HepG2 (cell line): ENCODE results near the gene C4orf17. TPM values are rescaled to one million over a fixed set of nuclear protein-coding genes. Genes with fewer than 3 reads are reported as not detected.
A peak's percentile ranks its signal among the peaks of the same experiment; 100 is the strongest.

Source experiments
- DMAP1 ChIP-seq: IDR thresholded peaks from 2 replicates; pipeline ENCODE4 v1.6.1; 2016
- ELF1 ChIP-seq: sonication (generic); formaldehyde crosslinking; IDR thresholded peaks from 2 replicates; pipeline ENCODE4 v1.4.0; 2020; ENCODE audit warnings: missing genetic modification reagents
- ELF3 ChIP-seq: IDR thresholded peaks from 2 replicates; pipeline ENCODE4 v1.6.1; 2016; ENCODE audit warnings: missing genetic modification reagents, missing compliant biosample characterization
- GMEB2 ChIP-seq: IDR thresholded peaks from 2 replicates; pipeline ENCODE4 v1.6.1; 2016; ENCODE audit warnings: missing biosample characterization, missing genetic modification reagents, low read depth
- KAT7 ChIP-seq: IDR thresholded peaks from 2 replicates; pipeline ENCODE4 v1.6.1; 2018; ENCODE audit warnings: borderline replicate concordance, missing compliant biosample characterization
- PHF21A ChIP-seq: sonication (generic); formaldehyde crosslinking; IDR thresholded peaks from 2 replicates; pipeline ENCODE4 v1.5.0; 2020; ENCODE audit warnings: mild to moderate bottlenecking, missing genetic modification reagents
- RAD21 ChIP-seq: fragments of 450-650 bp; formaldehyde crosslinking; IDR thresholded peaks from 2 replicates; pipeline ENCODE4 v1.5.0; 2020; ENCODE audit warnings: mild to moderate bottlenecking
- RBM22 ChIP-seq: fragments of 200-400 bp; formaldehyde crosslinking; optimal IDR thresholded peaks from 2 replicates; pipeline ENCODE3; 2017; ENCODE audit warnings: mild to moderate bottlenecking, low read length, moderate library complexity
- RBM39 ChIP-seq: fragments of 200-400 bp; formaldehyde crosslinking; IDR thresholded peaks from one replicate; pipeline ENCODE4 v1.6.1; 2018; ENCODE audit warnings: antibody characterized with exemption, mild to moderate bottlenecking, low read depth, low read length; ENCODE audit not compliant: poor library complexity, severe bottlenecking
- SOX13 ChIP-seq, 3 experiments: fragments of 450-650 bp in 1 of 3; sonication (generic) in 1 of 3; formaldehyde crosslinking in 1 of 3; IDR thresholded peaks in 2 of 3; conservative IDR thresholded peaks in 1 of 3; 2 replicates each; pipeline versions ENCODE4 v1.5.0 to v1.6.1; 2016 to 2020; ENCODE audit warnings: antibody characterized with exemption in 1 of 3, mild to moderate bottlenecking in 1 of 3, missing compliant biosample characterization in 1 of 3, missing genetic modification reagents in 1 of 3, moderate library complexity in 1 of 3
- SUZ12 ChIP-seq: fragments of 150-350 bp; IDR thresholded peaks from 2 replicates; pipeline ENCODE4 v1.6.1; 2014; ENCODE audit warnings: low read depth, low read length
- TBX2 ChIP-seq: sonication (generic); formaldehyde crosslinking; IDR thresholded peaks from 2 replicates; pipeline ENCODE4 v1.5.0; 2020; ENCODE audit warnings: missing genetic modification reagents, mild to moderate bottlenecking, borderline replicate concordance
- TMF1 ChIP-seq: sonication (generic); formaldehyde crosslinking; IDR thresholded peaks from 2 replicates; pipeline ENCODE4 v1.8.1; 2022; ENCODE audit warnings: low read depth, missing genetic modification reagents
- YEATS2 ChIP-seq: sonication (generic); formaldehyde crosslinking; IDR thresholded peaks from 2 replicates; pipeline ENCODE4 v1.4.0; 2020; ENCODE audit warnings: missing genetic modification reagents, borderline replicate concordance
- ZBTB7B ChIP-seq: sonication (generic); formaldehyde crosslinking; IDR thresholded peaks from 2 replicates; pipeline ENCODE4 v1.4.0; 2020; ENCODE audit warnings: missing genetic modification reagents
- ZFX ChIP-seq: sonication (generic); formaldehyde crosslinking; IDR thresholded peaks from 2 replicates; pipeline ENCODE4 v1.4.0; 2020; ENCODE audit warnings: mild to moderate bottlenecking, low read depth, missing genetic modification reagents, moderate library complexity
- ZNF143 ChIP-seq: sonication (generic); formaldehyde crosslinking; IDR thresholded peaks from 2 replicates; pipeline ENCODE4 v1.4.0; 2020; ENCODE audit warnings: missing genetic modification reagents
- ZNF354B ChIP-seq: sonication (generic); formaldehyde crosslinking; IDR thresholded peaks from 2 replicates; pipeline ENCODE4 v1.8.0; 2022; ENCODE audit warnings: mild to moderate bottlenecking, missing genetic modification reagents
- ZNF619 ChIP-seq: sonication (generic); formaldehyde crosslinking; IDR thresholded peaks from 2 replicates; pipeline ENCODE4 v1.4.0; 2020; ENCODE audit warnings: mild to moderate bottlenecking, missing genetic modification reagents
- polyA plus RNA-seq, 8 experiments: library from polyadenylated mRNA; depleted of rRNA in 3 of 8; stranded (reverse) in 7 of 8; unstranded in 1 of 8; fragments of >200 nt; fragmentation: Illumina TruSeq in 4 of 8; extraction: Trizol in 4 of 8; gene quantifications; 2 replicates each; pipeline versions ENCODE4 v1.2.1 to v1.2.3, GENCODE V29; 2011 to 2016; ENCODE audit warnings: low read depth in 4 of 8, missing spikeins in 1 of 8, mixed read lengths in 1 of 8; ENCODE audit not compliant: insufficient read depth in 1 of 8
- total RNA-seq, 5 experiments: library from RNA; depleted of rRNA; stranded (reverse); fragments of >200 nt; fragmentation: Illumina TruSeq; extraction: Trizol; gene quantifications; 2 replicates each; pipeline ENCODE4 v1.2.3, GENCODE V29; 2016; ENCODE audit warnings: low read depth in 1 of 5
- TF ChIP-seq, protein P1 (sequence below): sonication (generic); formaldehyde crosslinking; IDR thresholded peaks from 2 replicates; pipeline ENCODE4 v1.9.0; 2022; ENCODE audit warnings: missing genetic modification reagents, mild to moderate bottlenecking, borderline replicate concordance
- TF ChIP-seq, protein P2 (sequence below): sonication (generic); formaldehyde crosslinking; IDR thresholded peaks from 2 replicates; pipeline ENCODE4; 2020; ENCODE audit warnings: missing genetic modification reagents, mild to moderate bottlenecking, borderline replicate concordance

Gene C4orf17
- total and polyA plus RNA-seq, 2 of the 13 experiments (the other 11 are each of a cell fraction or from before 2014, with no cell fraction given) = not detected

DNA sequence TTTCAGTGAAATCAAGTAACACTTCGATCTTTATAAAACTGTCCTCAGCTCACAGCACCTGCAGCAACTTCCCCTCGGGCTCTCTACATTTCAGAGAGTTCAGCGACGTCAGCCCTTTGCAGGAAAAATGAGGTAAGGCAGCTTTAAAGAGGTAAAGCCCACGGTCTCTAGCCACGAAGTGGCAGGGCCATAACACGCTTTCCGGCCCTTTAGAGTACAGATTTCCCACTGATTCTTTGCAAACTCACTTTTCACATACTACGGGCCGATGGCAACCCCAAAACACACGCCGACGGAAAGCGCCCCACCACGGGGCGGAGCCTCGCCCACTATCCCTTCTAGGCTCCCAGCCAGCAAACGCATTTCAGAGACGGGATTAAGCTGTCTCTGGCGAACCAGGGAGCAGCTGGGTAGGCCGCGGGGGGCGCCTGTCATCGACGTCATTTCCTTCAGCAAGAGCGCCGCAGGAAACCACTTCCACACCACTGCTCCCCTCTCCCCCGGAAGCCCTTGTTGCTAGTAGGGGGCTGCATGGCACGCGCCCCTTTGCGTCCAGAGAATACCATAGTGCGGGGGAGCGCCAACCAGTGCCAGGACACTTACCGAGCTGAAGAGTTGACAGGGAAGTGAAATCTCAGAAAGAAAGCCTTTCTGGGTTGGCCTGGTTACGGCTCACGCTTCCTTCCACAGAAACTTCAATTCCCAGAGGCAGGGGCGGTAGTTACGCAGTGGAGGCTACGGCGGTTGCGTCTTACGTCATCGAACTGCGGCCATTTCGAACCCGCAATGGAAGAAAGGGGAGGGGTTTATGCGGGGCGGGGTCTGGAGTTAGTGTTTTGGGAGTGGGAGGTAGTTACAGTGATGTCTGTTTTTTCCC is 52.7 kb downstream of the C4orf17 start, which contains the start of gene TRMT10A (continued):
- TF ChIP-seq ZNF354B (CRISPR knock-in tag) (no peak), RBM22 (no peak), KAT7 (CRISPR knock-in tag) (peak; percentile 39; the same call in 1 of the 2 replicates), RAD21 (CRISPR knock-in tag) (no peak), ZFX (CRISPR knock-in tag) (peak; percentile 97), ZBTB7B (peak; percentile 45; the same call in 1 of the 2 replicates), GMEB2 (CRISPR knock-in tag) (peak; percentile 99), TBX2 (peak; percentile 48), TMF1 (CRISPR knock-in tag) (0 out of 2 replicates have a peak, but pooled peaks have one; percentile 29), ELF3 (CRISPR knock-in tag) (peak; percentile 49), YEATS2 (CRISPR knock-in tag) (peak; percentile 81; the same call in 1 of the 2 replicates), ELF1 (CRISPR knock-in tag) (peak; percentile 90), PHF21A (peak; percentile 61; the same call in 1 of the 2 replicates), SOX13 (IDR thresholded peaks at IDR 0.05) (no peak), SOX13 (CRISPR knock-in tag; conservative IDR thresholded peaks at IDR 0.05 in 1 of 2, IDR thresholded peaks at IDR 0.05 in 1 of 2) (peak in 1 of 2 experiments; percentile 19; a peak in 1 of 4 replicates), ZNF143 (CRISPR knock-in tag) (peak; percentile 92), DMAP1 (peak; percentile 64), SUZ12 (peak; percentile 56; the same call in 1 of the 2 replicates), ZNF619 (CRISPR knock-in tag) (0 out of 2 replicates have a peak, but pooled peaks have one; percentile 50), RBM39 (peak; percentile 24)
- TF ChIP-seq, protein P1, sequence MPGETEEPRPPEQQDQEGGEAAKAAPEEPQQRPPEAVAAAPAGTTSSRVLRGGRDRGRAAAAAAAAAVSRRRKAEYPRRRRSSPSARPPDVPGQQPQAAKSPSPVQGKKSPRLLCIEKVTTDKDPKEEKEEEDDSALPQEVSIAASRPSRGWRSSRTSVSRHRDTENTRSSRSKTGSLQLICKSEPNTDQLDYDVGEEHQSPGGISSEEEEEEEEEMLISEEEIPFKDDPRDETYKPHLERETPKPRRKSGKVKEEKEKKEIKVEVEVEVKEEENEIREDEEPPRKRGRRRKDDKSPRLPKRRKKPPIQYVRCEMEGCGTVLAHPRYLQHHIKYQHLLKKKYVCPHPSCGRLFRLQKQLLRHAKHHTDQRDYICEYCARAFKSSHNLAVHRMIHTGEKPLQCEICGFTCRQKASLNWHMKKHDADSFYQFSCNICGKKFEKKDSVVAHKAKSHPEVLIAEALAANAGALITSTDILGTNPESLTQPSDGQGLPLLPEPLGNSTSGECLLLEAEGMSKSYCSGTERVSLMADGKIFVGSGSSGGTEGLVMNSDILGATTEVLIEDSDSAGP (CRISPR knock-in tag) = peak; percentile 77; the same call in 1 of the 2 replicates
- TF ChIP-seq, protein P2, sequence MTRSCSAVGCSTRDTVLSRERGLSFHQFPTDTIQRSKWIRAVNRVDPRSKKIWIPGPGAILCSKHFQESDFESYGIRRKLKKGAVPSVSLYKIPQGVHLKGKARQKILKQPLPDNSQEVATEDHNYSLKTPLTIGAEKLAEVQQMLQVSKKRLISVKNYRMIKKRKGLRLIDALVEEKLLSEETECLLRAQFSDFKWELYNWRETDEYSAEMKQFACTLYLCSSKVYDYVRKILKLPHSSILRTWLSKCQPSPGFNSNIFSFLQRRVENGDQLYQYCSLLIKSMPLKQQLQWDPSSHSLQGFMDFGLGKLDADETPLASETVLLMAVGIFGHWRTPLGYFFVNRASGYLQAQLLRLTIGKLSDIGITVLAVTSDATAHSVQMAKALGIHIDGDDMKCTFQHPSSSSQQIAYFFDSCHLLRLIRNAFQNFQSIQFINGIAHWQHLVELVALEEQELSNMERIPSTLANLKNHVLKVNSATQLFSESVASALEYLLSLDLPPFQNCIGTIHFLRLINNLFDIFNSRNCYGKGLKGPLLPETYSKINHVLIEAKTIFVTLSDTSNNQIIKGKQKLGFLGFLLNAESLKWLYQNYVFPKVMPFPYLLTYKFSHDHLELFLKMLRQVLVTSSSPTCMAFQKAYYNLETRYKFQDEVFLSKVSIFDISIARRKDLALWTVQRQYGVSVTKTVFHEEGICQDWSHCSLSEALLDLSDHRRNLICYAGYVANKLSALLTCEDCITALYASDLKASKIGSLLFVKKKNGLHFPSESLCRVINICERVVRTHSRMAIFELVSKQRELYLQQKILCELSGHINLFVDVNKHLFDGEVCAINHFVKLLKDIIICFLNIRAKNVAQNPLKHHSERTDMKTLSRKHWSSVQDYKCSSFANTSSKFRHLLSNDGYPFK (CRISPR knock-in tag) = peak; percentile 95
